ENCODE results near the gene TDG. TPM values are rescaled to one million over a fixed set of nuclear protein-coding genes. Genes with fewer than 3 reads are reported as not detected.
A peak's percentile ranks its signal among the peaks of the same experiment; 100 is the strongest.

TDG gene
- 24.1 TPM for total RNA-seq
- long read RNA-seq, partial matches to known transcripts: 3 of 9 reads
- long read RNA-seq, other reads (novel, unspliced or antisense): 3 of 9 reads

GRCh38 chr12:103965590-103966504 is at the start of gene TDG:
Gene TDG, plus strand, starts transcription at chr12:103965872. Its CDS starts 166 bp downstream, at chr12:103966038.
- peak; percentile 99 for DNase-seq (ENCODE audit: low spot score)

GRCh38 chr12:103917873-103918272 is 47.8 kb upstream of the TDG start:
- DNase-seq (ENCODE audit: low spot score): no peak

- no peak for DNase-seq (ENCODE audit: low spot score)
Measured at GRCh38 chr12:103924761-103925641, 40.7 kb upstream of the TDG start.

GRCh38 chr12:103928682-103929045 is 37.0 kb upstream of the TDG start:
- DNase-seq (ENCODE audit: low spot score): no peak

- no peak for DNase-seq (ENCODE audit: low spot score)
Measured at GRCh38 chr12:103929046-103929783, 36.5 kb upstream of the TDG start.

GRCh38 chr12:103929784-103930033 is 36.0 kb upstream of the TDG start:
- no peak for DNase-seq (ENCODE audit: low spot score)

- peak; percentile 100 for DNase-seq (ENCODE audit: low spot score)
Measured at GRCh38 chr12:103930034-103930786, 35.5 kb upstream of the TDG start, which contains the start of gene HSP90B1. Gene HSP90B1, plus strand, starts transcription at chr12:103930410. Its CDS starts 106 bp downstream, at chr12:103930516.

- no peak for DNase-seq (ENCODE audit: low spot score)
Measured at GRCh38 chr12:103930787-103931735, 34.6 kb upstream of the TDG start.

- no peak for DNase-seq (ENCODE audit: low spot score)
Measured at GRCh38 chr12:103933237-103933636, 32.4 kb upstream of the TDG start.

- DNase-seq (ENCODE audit: low spot score): no peak
Measured at GRCh38 chr12:103936679-103937078, 29.0 kb upstream of the TDG start.

GRCh38 chr12:103944964-103945363 is 20.7 kb upstream of the TDG start:
- no peak for DNase-seq (ENCODE audit: low spot score)

GRCh38 chr12:103947871-103948555 is 17.7 kb upstream of the TDG start:
- DNase-seq (ENCODE audit: low spot score): no peak

GRCh38 chr12:103948746-103949406 is 16.8 kb upstream of the TDG start:
- no peak for DNase-seq (ENCODE audit: low spot score)

- no peak for DNase-seq (ENCODE audit: low spot score)
Measured at GRCh38 chr12:103952497-103952896, 13.2 kb upstream of the TDG start.

- no peak for DNase-seq (ENCODE audit: low spot score)
Measured at GRCh38 chr12:103955811-103956508, 9.7 kb upstream of the TDG start.

GRCh38 chr12:103956509-103957027 is 9.1 kb upstream of the TDG start:
- peak; percentile 91 for DNase-seq (ENCODE audit: low spot score)

- DNase-seq (ENCODE audit: low spot score): no peak
Measured at GRCh38 chr12:103957865-103958388, 7.7 kb upstream of the TDG start.
